Stimulated activated CD8-positive, alpha-beta memory T cell treated with anti-CD3 and anti-CD28 coated beads, Interleukin-12 subunit alpha, Interleukin-12 subunit beta, amount 100 ng/mL, for 4 hours (primary cell): ENCODE results near the gene SULT1C2.
"Not testable (repeated sequence)": the region's sequence is repeated elsewhere in the genome, so short reads cannot be mapped to it uniquely, and the experiment has no call there.

Experiments
- DNase-seq: peaks from one replicate; pipeline ENCODE4 v3.0.0-alpha.2; 2020; ENCODE audit warnings: low read depth

The SULT1C2 gene

DNA sequence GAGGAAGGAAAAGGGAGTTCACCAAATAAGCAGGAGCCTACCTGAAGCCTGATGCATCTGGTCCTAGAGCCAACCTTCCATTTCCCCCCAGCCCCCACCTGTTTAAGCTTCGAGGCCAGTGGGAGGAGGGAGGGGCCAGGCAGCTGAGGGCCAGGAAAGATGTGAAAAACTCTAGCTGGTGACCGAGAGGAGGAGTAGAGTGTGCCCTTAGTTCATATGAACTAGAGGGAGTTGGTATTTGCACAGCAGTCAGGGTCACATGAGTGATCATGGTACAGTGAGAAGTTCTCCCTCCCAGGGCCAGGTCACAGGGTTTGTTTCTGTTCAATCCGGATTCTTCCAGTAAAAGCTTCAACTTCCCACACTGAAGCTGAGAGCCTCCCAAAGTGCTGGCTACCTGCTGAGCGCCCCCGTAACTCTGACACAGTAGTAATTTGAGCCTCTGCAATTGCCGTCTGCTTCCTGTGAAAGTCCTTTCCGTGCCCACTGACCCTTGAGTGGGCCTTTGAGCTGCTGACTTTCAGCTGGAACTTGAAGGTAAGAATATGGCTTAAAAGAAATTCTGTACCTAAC, at the start of gene SULT1C2:
TSS of gene SULT1C2 (plus strand) at position 362 of the 573 bp plus-strand sequence. CDS start 4,773 bp downstream, outside the sequence.
- no peak for DNase-seq

DNA sequence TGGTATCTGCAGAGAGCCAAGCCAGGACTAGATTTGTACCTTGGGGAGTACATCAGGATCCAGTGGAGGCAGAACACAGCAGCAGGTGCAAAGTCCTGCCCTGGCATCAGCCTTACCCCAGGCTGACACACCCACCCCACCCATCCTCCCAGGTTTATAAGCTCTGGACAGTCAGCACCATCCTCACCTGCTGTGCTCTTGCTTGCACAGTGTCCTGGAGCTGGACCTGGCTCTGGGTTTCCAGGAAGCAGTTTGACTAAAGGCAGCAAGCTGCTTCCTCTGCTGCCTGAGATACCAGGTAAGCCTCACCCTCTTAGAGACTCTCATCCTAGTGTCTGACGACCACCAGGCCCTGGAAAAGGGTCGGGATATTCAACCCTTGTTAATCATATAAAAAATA, 48.9 kb upstream of the SULT1C2 start, which contains the start of gene SULT1C3:
TSS of gene SULT1C3 (plus strand) at position 183 of the 400 bp plus-strand sequence. CDS start 7,227 bp downstream, outside the sequence.
- no peak for DNase-seq

DNA sequence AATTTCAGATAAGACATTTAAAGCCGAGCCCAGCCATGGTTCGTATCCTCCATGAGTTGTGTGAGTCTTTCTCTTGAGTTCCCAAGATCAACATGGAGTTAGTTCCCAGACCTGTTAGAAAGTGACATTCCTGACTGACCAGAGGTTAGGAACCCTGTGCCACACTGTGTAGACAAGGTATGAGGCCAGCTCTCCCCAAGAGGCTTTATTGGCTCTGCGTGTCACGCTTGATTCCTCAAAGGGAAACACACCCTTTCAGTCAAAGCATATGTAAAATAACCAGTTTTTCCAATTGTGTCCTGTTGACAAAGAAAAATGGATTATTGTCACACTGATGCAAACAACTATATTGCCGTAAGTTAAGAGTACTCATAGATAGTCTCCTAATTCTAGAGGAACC, 47.7 kb upstream of the SULT1C2 start:
- DNase-seq, result no peak

DNA sequence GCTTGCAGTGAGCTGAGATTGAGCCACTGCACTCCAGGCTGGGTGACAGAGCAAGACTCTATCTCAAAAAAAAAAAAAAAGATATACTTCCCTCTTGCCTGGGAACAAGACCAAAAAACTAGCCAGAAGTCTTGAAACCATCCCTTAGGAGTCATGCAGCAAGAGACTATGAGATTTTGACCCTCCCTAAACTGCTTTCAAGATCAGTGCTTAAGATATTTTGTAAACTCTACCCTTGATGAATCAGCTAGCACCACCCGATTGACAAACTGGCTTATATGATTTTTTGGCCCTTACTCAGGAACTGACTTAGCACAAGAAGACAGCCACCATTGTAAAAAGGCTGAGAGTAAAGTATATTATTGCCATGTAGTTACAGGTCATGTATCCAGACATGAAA, 45.1 kb upstream of the SULT1C2 start:
- no peak for DNase-seq

DNA sequence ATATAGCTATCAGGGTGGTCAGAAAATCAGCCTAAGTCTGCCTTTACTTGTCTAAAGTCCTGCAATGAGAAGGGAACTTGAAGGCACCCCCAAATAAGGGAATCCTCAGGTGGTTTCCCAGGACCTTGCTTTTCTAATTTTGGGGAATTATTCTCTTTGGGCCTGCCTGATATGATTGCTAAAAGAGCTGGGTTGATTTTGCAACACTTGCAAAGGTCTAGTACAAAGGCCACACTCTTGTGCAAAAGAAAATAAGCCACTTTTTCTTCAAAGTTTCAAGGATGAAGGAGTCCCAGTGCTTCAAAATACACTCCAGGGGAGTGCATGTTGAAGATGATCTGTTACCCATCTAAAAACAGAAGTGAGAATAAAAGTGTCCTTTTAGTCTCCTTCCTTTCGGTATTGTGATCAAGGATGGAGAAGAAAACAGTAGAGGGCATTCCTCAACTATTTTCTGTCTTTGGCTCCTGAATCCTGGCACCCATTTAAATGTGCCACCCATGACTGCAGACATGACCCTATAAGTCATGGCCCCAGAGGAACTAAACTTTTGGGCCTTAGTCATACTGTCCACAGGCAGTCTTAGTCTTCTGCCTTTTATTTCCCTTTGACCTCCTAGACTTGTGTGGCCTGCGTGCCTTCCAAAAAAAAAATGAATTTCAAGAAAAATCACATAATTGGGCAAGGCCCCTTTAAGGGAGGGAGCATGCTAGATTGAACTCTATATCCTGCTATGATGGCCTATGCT, 43.9 kb upstream of the SULT1C2 start:
- no peak for DNase-seq

DNA sequence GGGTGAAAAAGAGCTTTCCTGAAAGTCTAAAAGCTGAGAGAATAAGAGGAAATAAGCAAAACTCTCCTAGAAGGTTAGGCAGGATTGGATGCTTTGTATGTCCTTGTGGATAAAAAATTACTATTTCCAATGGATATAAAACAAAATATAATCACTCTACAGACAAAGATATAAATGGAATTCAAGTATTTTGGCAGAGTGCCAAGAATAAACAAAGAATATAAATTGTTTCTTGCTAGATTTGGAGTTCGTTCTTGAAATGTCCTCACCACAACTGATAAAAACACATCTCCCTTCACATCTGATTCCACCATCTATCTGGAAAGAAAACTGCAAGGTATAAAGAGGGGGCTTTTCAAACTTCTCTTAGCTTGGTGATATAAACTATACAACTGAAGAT, 35.6 kb upstream of the SULT1C2 start:
- DNase-seq, result no peak

DNA sequence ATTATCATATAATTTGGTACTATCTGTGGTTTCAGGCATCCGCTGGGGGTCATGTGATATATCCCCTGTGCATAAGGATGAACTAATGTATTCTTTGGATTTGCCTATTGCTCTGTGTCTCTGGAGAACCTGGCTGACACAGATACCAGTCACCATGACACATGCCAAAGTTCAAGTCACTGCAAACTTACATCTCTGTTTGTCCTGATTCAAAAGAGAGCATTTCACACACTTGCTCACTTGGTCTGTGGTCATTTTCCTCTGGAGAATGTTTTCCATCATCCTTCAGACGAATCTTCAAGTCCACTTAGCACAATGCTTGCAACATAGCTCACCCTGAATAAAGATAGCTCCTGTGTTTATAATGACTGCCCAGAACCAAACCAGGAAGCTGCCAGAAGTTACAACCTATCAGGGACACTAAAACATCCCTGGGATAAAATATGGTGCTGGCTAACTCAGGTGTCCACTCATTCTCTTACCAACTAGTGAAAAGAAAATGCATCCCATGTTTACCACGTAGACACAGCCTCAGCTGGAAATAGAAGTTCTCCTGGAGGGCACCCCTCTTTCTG, 30.9 kb upstream of the SULT1C2 start:
- DNase-seq, result no peak

DNA sequence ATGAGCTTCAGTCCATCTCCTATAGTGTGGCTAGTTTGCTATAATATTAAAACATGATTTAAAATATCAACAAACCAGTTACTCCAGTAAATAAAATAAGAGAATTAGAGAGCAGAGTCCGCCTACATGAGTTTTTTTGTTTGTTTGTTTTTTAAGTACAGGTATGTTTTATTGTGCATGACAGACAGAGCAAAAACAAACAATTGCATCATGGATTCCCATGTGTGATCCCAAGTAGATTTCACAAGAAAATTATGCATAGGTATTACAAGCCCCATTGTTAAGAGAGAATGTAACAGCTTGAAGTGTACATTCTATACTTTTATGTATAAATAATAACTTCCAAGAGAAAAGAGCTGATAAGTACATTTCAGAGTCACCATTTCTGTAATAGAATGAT, 27.9 kb upstream of the SULT1C2 start:
- no peak for DNase-seq

DNA sequence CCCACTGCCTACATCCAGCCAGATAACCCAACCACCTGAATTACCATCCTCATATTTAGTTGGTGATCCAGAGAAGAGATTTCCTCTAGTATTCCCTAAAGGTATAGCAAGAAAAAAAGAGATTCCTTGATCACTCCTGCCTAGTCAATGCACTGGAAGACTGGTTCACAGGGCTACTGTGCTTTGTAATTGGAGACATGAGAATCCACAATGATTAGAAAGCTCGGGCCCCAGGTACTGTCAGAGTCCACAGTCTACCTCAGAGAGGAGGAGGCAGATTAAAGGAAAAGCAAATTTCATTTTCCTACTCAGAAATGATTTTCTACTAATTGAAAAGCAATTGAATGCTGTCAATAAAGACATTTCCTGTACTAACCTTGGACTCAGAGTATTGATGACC, 26.7 kb upstream of the SULT1C2 start:
- no peak for DNase-seq

DNA sequence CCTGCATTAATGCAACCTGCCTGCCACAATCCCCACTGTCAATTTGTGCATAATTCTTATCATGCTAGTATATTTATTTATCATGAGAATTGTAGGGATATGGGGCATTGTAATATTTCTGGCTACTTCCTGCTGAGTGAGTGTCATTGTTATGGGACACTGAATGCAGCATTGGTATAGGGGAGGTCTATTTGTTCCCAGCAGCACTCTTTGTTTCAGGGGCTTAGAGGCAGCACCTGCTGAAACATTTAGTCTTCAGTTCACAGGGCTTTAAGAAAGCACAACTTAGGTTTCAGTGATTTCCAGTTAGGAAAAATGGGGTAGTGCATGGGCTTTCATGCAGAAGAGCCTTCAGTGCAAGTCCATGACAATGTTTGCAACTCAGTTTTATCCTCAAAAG, 25.3 kb upstream of the SULT1C2 start:
- DNase-seq, result no peak

DNA sequence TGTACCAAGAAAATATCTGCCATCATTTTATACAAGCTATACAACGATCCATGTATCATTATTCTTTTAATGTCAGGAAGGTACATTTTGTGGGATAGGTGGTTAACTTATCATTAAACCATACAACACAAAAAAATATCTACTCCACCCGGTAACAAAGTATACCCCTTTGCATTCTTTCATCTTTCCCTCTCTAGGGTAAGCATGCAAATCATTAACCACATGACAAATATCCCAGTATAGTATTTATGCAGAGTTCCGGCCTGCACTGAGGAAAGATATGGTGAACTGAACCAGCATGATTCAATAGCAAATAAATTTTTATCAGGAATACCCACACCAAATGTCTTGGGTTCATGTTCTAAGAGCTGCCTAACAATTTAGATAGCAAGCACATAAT, 22.5 kb upstream of the SULT1C2 start:
- no peak for DNase-seq

DNA sequence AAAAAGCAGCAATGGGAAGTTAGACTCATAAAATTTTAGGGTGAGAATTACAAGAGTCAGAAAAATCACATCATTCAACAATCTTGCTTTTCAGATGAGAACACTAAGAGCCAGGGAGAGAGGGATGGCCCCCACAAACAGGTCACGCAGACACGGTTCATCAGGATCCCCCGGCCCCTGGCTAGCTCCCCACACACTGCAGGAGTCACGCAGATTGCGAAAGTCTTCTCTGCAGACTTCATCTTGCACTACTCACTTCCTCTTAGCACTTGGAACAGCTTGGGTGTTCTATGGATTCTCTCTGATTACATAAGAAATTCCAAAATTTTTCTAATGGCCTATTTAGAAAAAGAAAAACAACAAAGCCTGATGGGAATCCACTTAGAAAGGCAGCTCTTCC, 21.6 kb upstream of the SULT1C2 start:
- DNase-seq, result no peak

DNA sequence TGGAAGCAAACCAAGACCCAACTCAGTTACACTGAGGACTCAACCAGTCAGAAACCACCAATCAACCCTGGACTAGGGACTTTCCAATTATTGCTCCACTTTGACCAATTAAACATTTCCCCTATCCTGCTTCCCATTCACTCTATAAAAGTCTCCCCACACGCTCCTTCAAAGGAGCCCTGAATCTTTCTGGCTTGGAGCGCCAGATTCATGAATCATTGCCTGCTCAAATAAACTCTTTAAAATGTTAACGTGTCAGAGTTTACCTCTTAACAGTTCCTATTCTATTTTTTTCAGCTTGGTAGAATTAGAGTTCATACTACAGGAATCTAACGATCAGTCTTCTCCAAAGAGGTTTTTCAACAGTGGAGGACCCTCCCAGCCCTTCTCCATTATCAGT, 20.7 kb upstream of the SULT1C2 start:
- DNase-seq, result no peak

DNA sequence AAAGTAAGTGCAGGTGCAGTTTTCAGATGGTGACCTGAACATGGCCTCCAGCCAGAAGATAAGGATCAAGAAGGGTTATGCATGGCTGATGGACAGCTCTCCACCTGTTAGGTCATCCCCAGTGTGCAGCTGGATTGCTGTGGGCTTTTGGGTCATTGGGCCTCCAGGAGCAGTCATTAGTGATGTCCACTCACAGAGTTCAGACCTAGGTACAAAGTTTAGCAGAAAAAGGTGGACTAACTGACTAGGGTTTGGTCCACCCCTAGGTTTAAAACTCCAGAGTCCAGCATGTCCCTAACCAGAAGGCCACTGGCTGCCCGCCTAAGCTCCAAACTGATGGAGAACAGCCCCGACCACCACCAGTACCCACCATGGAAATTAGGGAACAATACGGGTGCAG, 18.3 kb upstream of the SULT1C2 start:
- DNase-seq, result no peak

DNA sequence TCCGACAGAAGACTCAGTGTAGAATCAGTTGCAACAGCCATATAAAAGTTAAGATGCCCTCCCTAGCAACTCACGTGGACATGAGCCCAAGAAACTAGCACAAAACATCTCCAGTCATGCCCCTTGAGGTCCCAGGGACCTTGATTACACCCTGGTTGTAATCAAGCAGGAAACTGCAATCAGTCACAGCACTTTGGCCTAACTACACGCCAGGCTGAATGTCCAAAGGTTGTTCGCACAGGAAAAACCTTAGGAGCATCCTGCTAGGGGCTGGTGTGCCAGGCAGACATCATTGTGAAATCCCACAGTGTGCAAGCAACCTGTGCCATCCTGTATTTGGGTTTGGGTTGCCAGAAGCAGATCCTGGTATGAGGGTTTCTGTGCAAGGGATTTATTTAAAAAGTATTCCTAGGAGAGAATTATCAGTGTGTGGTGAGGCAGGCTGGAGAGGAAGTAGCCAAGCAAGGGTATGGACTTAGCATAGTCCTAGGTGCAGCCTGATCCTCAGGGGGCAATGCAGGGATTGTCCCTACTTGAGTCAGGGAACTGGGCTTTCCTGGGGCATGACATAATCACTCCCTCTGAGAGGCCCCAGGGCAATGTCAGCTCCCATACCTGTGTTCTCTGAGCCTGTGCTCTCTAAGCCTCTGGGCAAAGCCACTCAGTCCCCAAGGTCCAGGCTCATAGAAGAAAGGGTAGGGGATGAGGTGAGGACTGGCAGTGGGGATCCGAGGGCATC, 17.8 kb upstream of the SULT1C2 start:
- no peak for DNase-seq

DNA sequence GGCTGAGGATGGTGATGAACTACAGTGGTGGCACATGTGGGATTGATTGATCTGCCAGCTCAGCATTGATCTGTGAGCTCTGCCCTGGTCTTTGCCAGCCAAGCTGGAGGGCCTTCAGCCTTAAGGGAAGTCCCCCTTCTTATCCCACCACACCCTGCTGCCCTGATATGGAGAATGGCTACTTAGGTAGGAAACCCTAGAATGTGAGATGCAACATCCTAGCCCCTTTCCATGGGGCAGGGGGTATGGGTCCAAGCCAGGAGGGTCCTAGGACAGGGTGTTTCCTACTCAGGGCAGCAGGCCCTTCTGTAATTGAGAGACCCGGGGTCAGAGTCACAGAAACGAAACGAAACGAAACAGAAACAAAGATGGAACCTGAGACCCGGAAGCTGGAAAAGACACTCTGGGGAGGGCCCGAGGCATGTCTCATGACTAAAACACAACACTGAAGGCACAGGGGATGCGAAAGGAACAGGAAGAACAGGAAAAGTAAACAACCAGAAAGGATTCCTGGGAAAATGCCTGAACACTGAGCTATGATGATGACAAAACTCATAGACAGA, 16.9 kb upstream of the SULT1C2 start:
- no peak for DNase-seq

DNA sequence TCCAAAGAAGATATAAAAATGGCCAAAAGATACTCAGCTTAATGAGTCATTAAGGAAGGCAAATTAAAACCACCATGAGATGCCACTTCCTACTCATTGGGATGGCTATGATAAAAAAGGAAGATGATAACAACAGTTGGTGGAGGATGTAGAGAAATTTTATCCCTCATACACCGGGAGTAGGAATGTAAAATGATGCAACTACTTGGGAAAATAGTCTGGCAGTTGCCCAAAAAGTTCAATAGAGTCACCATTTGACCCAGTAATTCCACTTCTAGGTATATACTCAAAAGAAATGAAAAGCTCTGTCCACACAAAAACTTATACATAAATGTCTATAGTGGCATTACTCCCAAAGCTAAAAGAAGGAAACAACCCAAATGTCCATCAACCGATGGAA, 10.1 kb upstream of the SULT1C2 start:
- DNase-seq, result no peak

DNA sequence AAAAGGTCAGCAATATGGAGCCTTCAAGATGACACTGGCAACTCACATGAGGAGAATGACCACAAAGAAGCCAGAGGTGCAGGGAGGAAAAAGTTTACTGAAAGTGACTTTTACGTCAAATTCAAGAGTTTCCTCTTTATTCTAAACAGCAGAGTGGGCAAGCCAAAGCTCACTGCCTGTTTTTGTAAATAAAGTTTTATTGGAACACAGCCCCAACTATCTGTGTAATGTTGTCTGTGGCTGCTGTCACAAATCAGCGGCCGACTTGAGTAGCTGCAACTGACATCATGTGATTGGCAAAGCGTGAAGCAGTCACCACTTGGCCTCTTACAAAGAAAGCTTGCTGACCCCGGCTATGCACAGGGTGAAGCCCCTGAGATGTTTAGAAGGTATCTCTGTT, 9.2 kb upstream of the SULT1C2 start:
- DNase-seq, result no peak

DNA sequence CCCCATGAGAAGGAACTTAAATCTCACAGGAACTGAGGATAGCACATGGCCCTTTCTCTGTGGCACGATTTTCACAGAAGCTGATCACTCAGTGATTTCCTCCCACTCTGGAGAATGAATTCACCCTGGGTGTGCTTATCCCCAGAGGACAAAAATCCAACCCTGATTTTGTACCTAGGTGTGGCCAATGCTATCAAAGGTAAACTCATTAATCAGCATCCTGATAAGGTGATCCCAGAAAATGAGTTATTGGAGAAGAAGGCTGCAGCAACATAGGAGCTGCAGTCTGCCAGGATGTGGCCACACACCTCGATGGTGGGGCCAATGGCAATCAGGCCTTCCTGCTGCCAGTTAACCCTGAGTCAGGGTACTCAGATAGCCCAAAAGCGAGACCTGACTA, 8.2 kb upstream of the SULT1C2 start:
- DNase-seq, result no peak

DNA sequence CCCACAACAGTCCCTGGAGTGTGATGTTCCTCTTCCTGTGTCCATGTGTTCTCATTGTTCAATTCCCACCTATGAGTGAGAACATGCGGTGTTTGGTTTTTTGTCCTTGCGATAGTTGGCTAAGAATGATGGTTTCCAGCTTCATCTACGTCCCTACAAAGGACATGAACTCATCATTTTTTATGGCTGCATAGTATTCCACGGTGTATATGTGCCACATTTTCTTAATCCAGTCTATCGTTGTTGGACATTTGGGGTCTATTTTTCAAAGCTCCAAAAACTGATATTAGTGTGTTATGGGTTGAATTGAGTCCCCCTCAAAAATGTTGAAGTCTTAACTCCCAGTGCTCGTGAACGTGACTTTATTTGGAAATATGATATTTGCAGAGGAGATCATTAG, 4.1 kb upstream of the SULT1C2 start:
- not testable (repeated sequence) for DNase-seq

DNA sequence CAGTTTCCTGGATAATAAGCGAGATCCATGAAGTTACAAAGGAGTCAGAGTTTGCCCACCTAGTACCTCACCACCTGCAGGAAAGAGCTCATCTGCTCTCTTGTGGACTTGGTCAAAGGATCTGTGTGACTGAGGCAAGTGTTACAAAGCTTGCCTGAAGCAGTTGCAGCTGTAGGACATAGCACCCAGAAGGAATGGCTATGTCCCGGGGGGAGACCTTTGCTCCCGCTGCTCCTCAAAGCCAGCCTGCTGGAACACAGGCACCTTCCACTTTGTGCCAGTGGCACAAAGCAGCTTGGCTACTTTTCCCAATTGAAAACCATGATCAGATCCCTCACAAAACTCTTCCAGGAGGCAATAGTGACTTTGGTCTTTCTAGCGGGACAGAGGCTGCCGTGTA, 3.1 kb upstream of the SULT1C2 start:
- no peak for DNase-seq

DNA sequence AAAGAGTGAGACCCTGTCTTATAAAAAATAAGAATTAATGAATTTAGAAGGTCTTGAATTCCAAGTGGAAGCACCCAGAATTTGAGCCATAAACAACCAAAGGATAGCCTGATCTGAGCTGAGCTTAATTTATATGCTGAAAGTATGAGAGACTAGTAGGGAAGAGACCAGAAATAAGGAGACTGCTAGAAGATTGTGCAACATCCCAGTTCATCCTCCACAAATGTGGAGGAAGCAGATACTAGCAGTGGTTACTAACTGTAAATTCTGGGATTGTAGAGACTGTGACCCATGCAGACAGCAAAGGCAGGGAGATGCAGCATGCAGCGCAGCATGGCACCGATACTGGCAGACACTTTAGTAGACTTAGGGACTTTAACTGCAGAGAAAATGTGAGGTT, 1.5 kb upstream of the SULT1C2 start:
- no peak for DNase-seq

DNA sequence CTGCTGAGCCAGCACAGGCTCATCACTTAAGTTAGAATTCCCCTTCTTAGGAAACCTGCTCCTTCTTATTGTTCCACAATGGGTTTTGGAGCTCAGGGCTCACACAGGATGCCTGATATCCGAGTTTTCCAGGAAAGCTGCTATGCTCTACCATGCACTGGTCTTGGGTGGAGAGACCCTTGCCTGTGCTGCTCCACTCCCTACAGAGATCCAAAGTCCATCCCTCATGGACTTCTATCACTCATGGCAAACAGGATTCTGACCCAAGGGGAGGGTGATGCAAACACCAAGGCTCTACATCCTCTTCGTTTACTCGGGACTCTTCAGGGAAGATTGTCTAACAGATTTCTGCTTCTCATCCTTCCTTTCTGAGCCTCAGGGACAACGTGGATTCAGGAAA, 5.2 kb downstream of the SULT1C2 start:
- DNase-seq, result no peak
